ENCODE data around the gene MYOCOS.

The MYOCOS gene

GRCh38 chr1:171636141-171636540 lies 14.1 kb downstream of the MYOCOS start:
- H3K4me3 ChIP-seq (ENCODE audit: control insufficient read depth, low read depth, low read length): no peak overlapping the region
- no peak for TF ChIP-seq CTCF (IDR thresholded peaks at IDR 0.05; ENCODE audit: control insufficient read depth, insufficient read depth, low read depth, low read length, missing control alignments)
- no peak for DNase-seq (ENCODE audit: low read depth)

- no peak for DNase-seq (ENCODE audit: low read depth)
- no peak for TF ChIP-seq CTCF (IDR thresholded peaks at IDR 0.05; ENCODE audit: control insufficient read depth, insufficient read depth, low read depth, low read length, missing control alignments)
- no peak overlapping the region for H3K4me3 ChIP-seq (ENCODE audit: control insufficient read depth, low read depth, low read length)
These were observed 16.0 kb downstream of the MYOCOS start for GRCh38 chr1:171637928-171638576.

- no peak for TF ChIP-seq CTCF (IDR thresholded peaks at IDR 0.05; ENCODE audit: control insufficient read depth, insufficient read depth, low read depth, low read length, missing control alignments)
- H3K4me3 ChIP-seq (ENCODE audit: control insufficient read depth, low read depth, low read length): no peak overlapping the region
- DNase-seq (ENCODE audit: low read depth): no peak
These were observed 18.2 kb downstream of the MYOCOS start for GRCh38 chr1:171640225-171640624.

GRCh38 chr1:171641076-171641864 lies 19.2 kb downstream of the MYOCOS start:
- H3K4me3 ChIP-seq (ENCODE audit: control insufficient read depth, low read depth, low read length): no peak overlapping the region
- peak; percentile 16 for TF ChIP-seq CTCF (IDR thresholded peaks at IDR 0.05; ENCODE audit: control insufficient read depth, insufficient read depth, low read depth, low read length, missing control alignments)
- DNase-seq (ENCODE audit: low read depth): no peak

GRCh38 chr1:171642197-171642596 lies 20.2 kb downstream of the MYOCOS start:
- DNase-seq (ENCODE audit: low read depth): no peak
- no peak for TF ChIP-seq CTCF (IDR thresholded peaks at IDR 0.05; ENCODE audit: control insufficient read depth, insufficient read depth, low read depth, low read length, missing control alignments)
- no peak overlapping the region for H3K4me3 ChIP-seq (ENCODE audit: control insufficient read depth, low read depth, low read length)

GRCh38 chr1:171643156-171643555 lies 21.1 kb downstream of the MYOCOS start:
- TF ChIP-seq CTCF (IDR thresholded peaks at IDR 0.05; ENCODE audit: control insufficient read depth, insufficient read depth, low read depth, low read length, missing control alignments): no peak
- H3K4me3 ChIP-seq (ENCODE audit: control insufficient read depth, low read depth, low read length): no peak overlapping the region
- no peak for DNase-seq (ENCODE audit: low read depth)
